HUES64 (cell line): ENCODE results near the gene ATG5.
"Not testable (repeated sequence)": the region's sequence is repeated elsewhere in the genome, so short reads cannot be mapped to it uniquely, and the experiment has no call there.

Experiments
- H3K27ac ChIP-seq: 2 replicates; pipeline ENCODE4 v1.7.0; 2013; ENCODE audit warnings: low read depth, low read length, inconsistent platforms
- H3K27me3 ChIP-seq: 2 replicates; pipeline ENCODE4 v1.6.1; 2013; ENCODE audit warnings: mild to moderate bottlenecking, low read length; ENCODE audit not compliant: insufficient read depth
- H3K36me3 ChIP-seq: 2 replicates; pipeline ENCODE4 v1.6.1; 2013; ENCODE audit warnings: mild to moderate bottlenecking, low read length; ENCODE audit not compliant: insufficient read depth
- H3K4me1 ChIP-seq: 2 replicates; pipeline ENCODE4 v1.6.1; 2013; ENCODE audit warnings: mild to moderate bottlenecking, low read length, moderate library complexity; ENCODE audit not compliant: insufficient read depth
- H3K4me3 ChIP-seq: 2 replicates; pipeline ENCODE4 v1.5.1; 2013; ENCODE audit warnings: mild to moderate bottlenecking, low read length, moderate library complexity
- H3K9ac ChIP-seq: 2 replicates; pipeline ENCODE4 v1.6.1; 2013; ENCODE audit warnings: mild to moderate bottlenecking, low read depth, low read length
- H3K9me3 ChIP-seq: 2 replicates; pipeline ENCODE4 v1.6.1; 2013; ENCODE audit warnings: low read depth, low read length; ENCODE audit not compliant: insufficient read depth
- WGBS: fragments of 150-250, 120-280 bp; methylation state at CpG from one replicate; pipeline ENCODE4 v1.1.7; 2013; ENCODE audit warnings: missing lambda C conversion rate; 5-methylcytosine and 5-hydroxymethylcytosine counted together

Gene ATG5

DNA sequence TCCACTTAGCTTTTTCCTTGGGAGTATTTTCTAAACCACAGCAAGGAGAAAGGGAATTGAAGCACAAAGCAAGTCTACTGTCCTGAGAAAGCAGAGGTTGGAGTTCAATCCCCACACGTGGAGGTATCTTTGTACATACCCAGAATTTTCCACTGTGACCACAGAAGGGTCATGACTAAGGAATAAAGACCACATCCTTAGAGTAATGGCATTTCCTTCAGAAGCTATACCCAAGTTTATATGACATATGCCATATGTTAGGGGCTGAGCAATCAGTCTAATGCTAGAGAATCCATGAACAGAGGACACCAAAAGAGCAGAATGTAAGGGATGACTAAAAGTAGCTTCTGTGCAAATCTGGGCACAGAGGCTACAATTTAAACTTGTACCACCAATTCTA is 46.4 kb downstream of the ATG5 start:
- Histone ChIP-seq H3K4me1 (no peaks in the 10 kb centered on the region), H3K9ac (no peak overlapping the region), H3K27me3 (no peaks in the 10 kb centered on the region), H3K4me3 (no peak overlapping the region), H3K27ac (no peak overlapping the region), H3K36me3 (peaks cover 22% of the 10 kb centered on the region), H3K9me3 (no peaks in the 10 kb centered on the region)
- 100% methylated on average over 1 of the region's 1 CpG for WGBS

DNA sequence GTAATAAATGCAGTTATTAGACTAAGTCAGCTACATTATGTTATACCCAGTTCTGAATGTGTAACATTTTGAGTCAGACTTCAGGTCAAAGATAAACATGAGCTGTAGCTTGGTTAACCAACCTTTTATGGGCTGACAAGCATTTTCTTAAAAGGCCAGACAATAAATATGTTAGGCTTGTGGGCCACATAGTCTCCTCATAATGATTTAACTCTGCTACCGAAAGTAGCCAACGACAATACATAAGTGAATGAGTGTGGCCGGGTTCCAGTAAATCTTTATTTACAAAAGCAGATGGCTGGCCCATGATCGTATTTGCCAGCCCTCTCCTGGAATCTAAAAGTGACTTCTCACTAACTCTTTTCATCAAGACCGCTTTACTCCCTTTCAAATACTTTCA is 49.9 kb downstream of the ATG5 start:
- no peaks in the 10 kb centered on the region for H3K27me3 ChIP-seq
- no peaks in the 10 kb centered on the region for H3K4me1 ChIP-seq
- H3K4me3 ChIP-seq = no peak overlapping the region
- no peak overlapping the region for H3K27ac ChIP-seq
- H3K9ac ChIP-seq = no peak overlapping the region
- no peaks in the 10 kb centered on the region for H3K9me3 ChIP-seq
- 97% methylated on average over 5 of the region's 5 CpGs for WGBS
- H3K36me3 ChIP-seq = peaks cover 22% of the 10 kb centered on the region

DNA sequence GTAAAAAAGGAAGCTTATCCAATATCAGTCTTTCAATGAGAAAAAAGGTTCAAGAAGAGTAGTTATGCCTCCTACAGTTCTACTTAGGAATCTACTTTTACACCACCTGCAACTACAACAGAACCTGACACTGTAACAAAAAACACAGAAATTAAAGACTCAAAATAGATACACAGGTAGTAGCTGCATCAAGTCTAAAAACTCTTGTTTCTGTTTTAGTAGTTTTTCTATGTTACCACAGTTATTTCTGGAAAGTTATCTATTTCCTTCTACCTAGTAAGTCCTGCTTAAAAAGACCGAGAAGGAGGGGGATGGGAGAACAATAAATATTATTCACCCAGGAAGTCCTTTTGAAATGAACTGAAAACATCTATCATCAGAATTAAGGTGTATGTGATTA is 52.5 kb downstream of the ATG5 start:
- no CpG with 5 or more reads among the region's 1 CpG for WGBS
- no peaks in the 10 kb centered on the region for H3K27me3 ChIP-seq
- peaks cover 7% of the 10 kb centered on the region; the same call in 1 of the 2 replicates for H3K36me3 ChIP-seq
- H3K4me3 ChIP-seq = no peak overlapping the region
- no peak overlapping the region for H3K9ac ChIP-seq
- no peaks in the 10 kb centered on the region for H3K9me3 ChIP-seq
- H3K27ac ChIP-seq = no peak overlapping the region
- H3K4me1 ChIP-seq = no peaks in the 10 kb centered on the region

DNA sequence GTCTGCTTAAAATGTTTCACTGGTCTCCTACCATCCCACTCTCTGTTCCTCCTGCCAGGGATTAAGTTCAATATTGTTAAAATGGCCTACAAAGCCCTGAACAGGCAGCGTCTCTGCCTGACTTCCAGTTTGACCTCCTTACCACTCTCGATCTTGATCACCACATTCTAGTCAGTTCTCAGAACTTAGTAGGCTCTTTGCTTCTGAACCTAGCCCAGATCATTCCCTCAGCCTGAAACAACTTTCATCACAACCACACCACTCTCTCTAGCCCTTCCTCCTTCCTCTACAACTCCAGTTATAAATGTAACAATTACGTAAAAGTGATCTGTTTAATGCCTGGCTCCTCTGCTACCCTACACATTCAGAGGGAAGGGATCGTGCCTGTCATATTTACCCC is 53.3 kb downstream of the ATG5 start:
- WGBS = 93% methylated on average over 4 of the region's 4 CpGs
- H3K27ac ChIP-seq = no peak overlapping the region
- no peak overlapping the region for H3K9ac ChIP-seq
- H3K27me3 ChIP-seq = no peaks in the 10 kb centered on the region
- no peaks in the 10 kb centered on the region for H3K4me1 ChIP-seq
- no peak overlapping the region for H3K4me3 ChIP-seq
- H3K9me3 ChIP-seq = no peaks in the 10 kb centered on the region
- H3K36me3 ChIP-seq = peaks cover 5% of the 10 kb centered on the region; the same call in 1 of the 2 replicates

DNA sequence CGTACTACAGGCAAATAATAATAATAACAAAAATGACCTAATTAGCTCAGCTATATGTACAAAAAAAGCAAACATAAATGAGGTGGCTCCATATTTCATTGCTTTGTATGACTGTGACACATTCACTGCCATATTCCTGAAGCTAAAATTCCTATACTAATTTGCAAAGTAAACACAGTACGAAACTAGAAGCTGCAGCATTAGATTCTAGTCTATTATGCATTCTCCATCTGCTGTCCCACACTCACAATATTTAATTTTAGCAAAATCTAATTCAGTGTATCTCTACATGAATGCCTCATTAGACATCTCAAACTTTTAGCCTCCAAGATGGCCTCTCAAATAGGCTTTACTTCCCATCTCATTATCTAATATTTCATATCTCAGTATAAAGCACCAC is 55.1 kb downstream of the ATG5 start:
- WGBS = 77% methylated on average over 2 of the region's 2 CpGs
- Histone ChIP-seq H3K4me1 (no peaks in the 10 kb centered on the region), H3K4me3 (no peak overlapping the region), H3K27me3 (no peaks in the 10 kb centered on the region), H3K9me3 (no peaks in the 10 kb centered on the region), H3K9ac (no peak overlapping the region), H3K27ac (no peak overlapping the region), H3K36me3 (peaks cover 5% of the 10 kb centered on the region; the same call in 1 of the 2 replicates)

DNA sequence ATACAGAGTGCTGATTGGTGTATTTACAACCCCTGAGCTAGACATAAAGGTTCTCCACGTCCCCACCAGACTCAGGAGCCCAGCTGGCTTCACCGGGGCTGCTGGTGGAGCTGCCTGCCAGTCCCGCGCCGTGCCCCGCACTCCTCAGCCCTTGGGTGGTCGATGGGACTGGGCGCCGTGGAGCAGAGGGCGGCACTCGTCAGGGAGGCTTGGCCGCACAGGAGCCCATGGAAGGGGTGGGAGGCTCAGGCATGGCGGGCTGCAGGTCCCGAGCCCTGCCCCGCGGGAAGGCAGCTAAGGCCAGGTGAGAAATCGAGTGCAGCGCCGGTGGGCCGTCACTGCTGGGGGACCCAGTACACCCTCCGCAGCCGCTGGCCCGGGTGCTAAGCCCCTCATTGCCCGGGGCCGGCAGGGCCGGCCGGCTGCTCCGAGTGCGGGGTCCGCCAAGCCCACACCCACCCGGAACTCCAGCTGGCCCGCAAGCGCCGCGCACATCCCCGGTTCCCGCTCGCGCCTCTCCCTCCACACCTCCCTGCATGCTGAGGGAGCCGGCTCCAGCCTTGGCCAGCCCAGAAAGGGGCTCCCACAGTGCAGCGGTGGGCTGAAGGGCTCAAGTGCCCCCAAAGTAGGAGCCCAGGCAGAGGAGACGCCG is 56.2 kb downstream of the ATG5 start:
- 98% methylated on average over 43 of the region's 43 CpGs for WGBS

DNA sequence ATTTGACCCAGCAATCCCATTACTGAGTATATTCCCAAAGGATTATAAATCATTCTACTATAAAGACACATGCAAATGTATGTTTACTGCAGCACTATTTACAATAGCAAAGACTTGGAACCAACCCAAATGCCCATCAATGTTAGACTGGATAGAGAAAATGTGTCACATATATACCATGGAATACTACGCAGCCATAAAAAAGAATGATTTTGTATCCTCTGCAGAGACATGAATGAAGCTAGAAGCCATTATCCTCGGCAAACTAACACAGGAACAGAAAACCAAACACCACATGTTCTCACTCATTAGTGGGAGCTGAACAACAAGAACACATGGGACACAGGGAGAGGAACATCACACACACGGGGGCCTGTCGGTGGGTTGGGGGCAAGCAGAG is 57.1 kb downstream of the ATG5 start:
- 97% methylated on average over 4 of the region's 4 CpGs for WGBS
- H3K4me3 ChIP-seq, H3K9me3 ChIP-seq: not testable (repeated sequence)

More for the DNA sequence above, 56.2 kb downstream of the ATG5 start:
- not testable (repeated sequence) for H3K27ac ChIP-seq, H3K36me3 ChIP-seq, H3K4me1 ChIP-seq, H3K9ac ChIP-seq, H3K4me3 ChIP-seq, H3K27me3 ChIP-seq, H3K9me3 ChIP-seq

DNA sequence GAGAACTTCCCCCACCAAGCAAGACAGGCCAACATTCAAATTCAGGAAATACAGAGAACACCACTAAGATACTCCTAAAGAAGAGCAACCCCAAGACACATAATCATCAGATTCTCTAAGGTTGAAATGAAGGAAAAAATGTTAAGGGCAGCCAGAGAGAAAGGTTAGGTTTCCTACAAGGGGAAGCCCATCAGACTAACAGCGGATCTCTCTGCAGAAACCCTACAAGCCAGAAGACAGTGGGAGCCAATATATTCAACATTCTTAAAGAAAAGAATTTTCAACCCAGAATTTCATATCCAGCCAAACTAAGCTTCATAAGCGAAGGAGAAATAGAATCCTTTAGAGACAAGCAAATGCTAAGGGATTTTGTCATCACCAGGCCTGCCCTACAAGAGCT is 61.1 kb downstream of the ATG5 start:
- H3K4me1 ChIP-seq, H3K9ac ChIP-seq, H3K36me3 ChIP-seq, H3K4me3 ChIP-seq, H3K27ac ChIP-seq, H3K27me3 ChIP-seq, H3K9me3 ChIP-seq: not testable (repeated sequence)
- 94% methylated on average over 2 of the region's 2 CpGs for WGBS

More for the DNA sequence above, 57.1 kb downstream of the ATG5 start:
- H3K27me3 ChIP-seq, H3K9ac ChIP-seq, H3K4me1 ChIP-seq, H3K36me3 ChIP-seq, H3K27ac ChIP-seq: not testable (repeated sequence)

DNA sequence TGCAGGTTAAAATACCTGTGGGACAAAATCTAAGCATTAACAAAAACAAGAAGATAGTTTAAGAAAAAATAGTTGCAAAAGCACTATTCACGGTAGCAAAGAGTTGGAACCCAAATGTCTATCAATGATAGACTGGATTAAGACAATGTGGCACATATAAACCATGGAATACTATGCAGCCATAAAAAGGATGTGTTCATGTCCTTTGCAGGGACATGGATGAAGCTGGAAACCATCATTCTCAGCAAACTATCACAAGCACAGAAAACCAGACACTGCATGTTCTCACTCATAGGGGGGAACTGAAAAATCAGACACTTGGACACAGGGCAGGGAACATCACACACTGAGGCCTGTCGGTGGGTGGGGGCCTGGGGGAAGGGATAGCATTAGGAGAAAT is 65.8 kb downstream of the ATG5 start:
- H3K27me3 ChIP-seq = not testable (repeated sequence)

DNA sequence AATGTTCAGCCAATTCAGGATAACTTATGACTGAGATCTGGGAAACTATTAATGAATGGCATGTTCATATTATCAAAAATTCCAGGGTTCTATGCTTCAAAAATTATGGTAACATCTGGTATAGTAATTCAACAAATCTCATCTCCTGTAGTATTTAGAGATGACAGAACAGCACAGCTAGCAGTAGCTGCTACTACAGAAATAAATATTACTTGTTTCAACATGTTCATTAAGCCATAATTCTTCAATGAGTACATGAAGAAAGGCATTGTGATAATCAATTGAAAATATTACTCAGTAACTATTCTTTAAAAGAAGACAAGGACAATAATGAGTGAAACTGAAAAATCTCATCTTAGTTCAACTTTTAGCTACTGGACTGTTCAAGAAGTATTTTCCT is 66.8 kb downstream of the ATG5 start:
- no peak overlapping the region for H3K4me3 ChIP-seq
- H3K27me3 ChIP-seq = no peaks in the 10 kb centered on the region
- no peaks in the 10 kb centered on the region for H3K4me1 ChIP-seq
- no peaks in the 10 kb centered on the region for H3K36me3 ChIP-seq
- no peak overlapping the region for H3K9ac ChIP-seq
- no peak overlapping the region for H3K27ac ChIP-seq
- no peaks in the 10 kb centered on the region for H3K9me3 ChIP-seq

More for the DNA sequence above, 65.8 kb downstream of the ATG5 start:
- H3K4me3 ChIP-seq, H3K9me3 ChIP-seq, H3K4me1 ChIP-seq, H3K9ac ChIP-seq, H3K27ac ChIP-seq, H3K36me3 ChIP-seq: not testable (repeated sequence)
- WGBS = 93% methylated on average over 2 of the region's 2 CpGs

DNA sequence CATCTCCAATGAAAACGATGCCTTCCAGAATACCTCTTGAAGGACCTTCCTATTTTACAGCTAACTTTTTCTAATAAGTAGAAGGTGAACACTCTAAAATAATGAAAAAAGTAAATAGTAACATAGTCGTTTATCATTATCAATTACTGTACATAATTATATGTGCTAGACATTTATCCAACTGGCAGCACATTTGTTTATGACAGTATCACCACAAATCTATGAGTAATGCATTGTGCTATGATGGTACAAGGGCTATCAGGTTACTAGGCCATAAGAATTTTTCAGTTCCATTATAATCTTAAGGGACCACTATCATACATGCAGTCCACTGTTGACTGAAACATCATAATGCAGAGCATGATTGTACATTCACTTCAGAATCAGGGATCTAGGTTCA is 68.4 kb downstream of the ATG5 start:
- 90% methylated on average over 1 of the region's 2 CpGs for WGBS
- H3K27ac ChIP-seq = no peak overlapping the region
- H3K4me3 ChIP-seq = no peak overlapping the region
- H3K9ac ChIP-seq = no peak overlapping the region
- H3K4me1 ChIP-seq = no peaks in the 10 kb centered on the region
- no peaks in the 10 kb centered on the region for H3K9me3 ChIP-seq
- no peaks in the 10 kb centered on the region for H3K27me3 ChIP-seq
- no peaks in the 10 kb centered on the region for H3K36me3 ChIP-seq
